HUES6 (cell line): ENCODE results near the gene LCN1.

Source experiments
- H3K27ac ChIP-seq: 2 replicates; pipeline ENCODE4 v1.7.0; 2013; ENCODE audit warnings: low read depth, mild to moderate bottlenecking, low read length, inconsistent platforms
- H3K27me3 ChIP-seq: 2 replicates; pipeline ENCODE4 v1.6.1; 2013; ENCODE audit warnings: low read length; ENCODE audit not compliant: control insufficient read depth, insufficient read depth
- H3K36me3 ChIP-seq: 2 replicates; pipeline ENCODE4 v1.6.1; 2013; ENCODE audit warnings: low read length; ENCODE audit not compliant: control insufficient read depth, insufficient read depth
- H3K4me1 ChIP-seq: 2 replicates; pipeline ENCODE4 v1.6.1; 2013; ENCODE audit warnings: low read length; ENCODE audit not compliant: control insufficient read depth, insufficient read depth
- H3K4me3 ChIP-seq: 2 replicates; pipeline ENCODE4 v1.5.1; 2013; ENCODE audit warnings: low read depth, low read length
- H3K9ac ChIP-seq: one replicate; pipeline ENCODE4 v1.6.1; 2013; ENCODE audit warnings: mild to moderate bottlenecking, low read length
- H3K9me3 ChIP-seq: 2 replicates; pipeline ENCODE4 v1.6.1; 2013; ENCODE audit warnings: low read depth, low read length; ENCODE audit not compliant: control insufficient read depth, insufficient read depth

LCN1 gene

DNA sequence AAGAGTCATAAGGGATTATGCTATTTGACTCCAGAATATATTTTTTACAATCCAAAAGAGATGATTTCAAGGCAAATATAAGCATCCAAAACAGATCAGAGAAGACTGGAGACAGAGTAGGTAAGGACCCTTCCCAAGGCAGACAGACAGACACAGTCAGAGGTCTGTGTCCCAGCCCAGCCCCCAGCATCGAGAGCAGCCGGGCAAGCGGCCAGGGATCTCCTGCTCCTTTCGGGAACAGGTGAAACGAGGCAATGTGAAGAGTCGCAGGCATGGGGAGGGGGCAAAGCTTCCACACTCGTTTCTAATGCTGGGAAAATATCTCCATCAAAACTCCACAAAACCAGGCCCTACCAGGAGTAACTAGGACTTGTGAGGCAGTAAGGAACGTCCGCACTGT is 46.1 kb downstream of the LCN1 start:
- no peak overlapping the region for H3K4me3 ChIP-seq
- H3K4me1 ChIP-seq = no peaks in the 10 kb centered on the region
- peaks cover 18% of the 10 kb centered on the region for H3K9me3 ChIP-seq
- no peak overlapping the region for H3K9ac ChIP-seq
- no peaks in the 10 kb centered on the region for H3K36me3 ChIP-seq
- no peak overlapping the region for H3K27ac ChIP-seq
- H3K27me3 ChIP-seq = no peaks in the 10 kb centered on the region

- Histone ChIP-seq H3K27me3 (no peaks in the 10 kb centered on the region), H3K9me3 (peaks cover 18% of the 10 kb centered on the region), H3K4me1 (no peaks in the 10 kb centered on the region), H3K4me3 (no peak overlapping the region), H3K27ac (no peak overlapping the region), H3K36me3 (no peaks in the 10 kb centered on the region), H3K9ac (no peak overlapping the region)
These were observed 46.8 kb downstream of the LCN1 start for GRCh38 chr9:135568026-135568425.

DNA sequence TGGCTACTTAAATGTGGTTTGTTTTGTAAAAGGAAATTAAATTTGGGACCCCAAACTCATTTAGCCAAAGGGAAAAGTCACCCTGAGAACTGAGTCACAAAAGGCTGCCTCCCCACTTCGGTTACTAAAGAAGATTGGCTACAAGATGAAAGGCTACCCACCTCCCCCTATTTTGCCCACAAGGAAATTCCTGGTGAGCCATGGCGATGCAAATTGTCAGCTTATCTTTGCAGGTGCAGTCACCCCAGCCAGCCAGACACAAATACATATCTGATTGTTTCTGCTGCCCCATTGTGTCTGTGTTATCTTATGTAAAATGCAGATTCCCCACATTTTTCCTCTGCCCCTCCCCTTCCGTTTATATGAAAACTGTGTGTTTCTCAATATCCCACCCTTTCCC is 49.2 kb downstream of the LCN1 start:
- Histone ChIP-seq H3K4me1 (no peaks in the 10 kb centered on the region), H3K27me3 (no peaks in the 10 kb centered on the region), H3K9ac (no peak overlapping the region), H3K9me3 (peaks cover 18% of the 10 kb centered on the region), H3K36me3 (no peaks in the 10 kb centered on the region), H3K4me3 (no peak overlapping the region), H3K27ac (no peak overlapping the region)

- Histone ChIP-seq H3K27ac (no peak overlapping the region), H3K4me1 (no peaks in the 10 kb centered on the region), H3K9me3 (peaks cover 18% of the 10 kb centered on the region), H3K4me3 (no peak overlapping the region), H3K27me3 (no peaks in the 10 kb centered on the region), H3K36me3 (no peaks in the 10 kb centered on the region), H3K9ac (no peak overlapping the region)
These were observed 51.0 kb downstream of the LCN1 start for GRCh38 chr9:135572233-135572632.

DNA sequence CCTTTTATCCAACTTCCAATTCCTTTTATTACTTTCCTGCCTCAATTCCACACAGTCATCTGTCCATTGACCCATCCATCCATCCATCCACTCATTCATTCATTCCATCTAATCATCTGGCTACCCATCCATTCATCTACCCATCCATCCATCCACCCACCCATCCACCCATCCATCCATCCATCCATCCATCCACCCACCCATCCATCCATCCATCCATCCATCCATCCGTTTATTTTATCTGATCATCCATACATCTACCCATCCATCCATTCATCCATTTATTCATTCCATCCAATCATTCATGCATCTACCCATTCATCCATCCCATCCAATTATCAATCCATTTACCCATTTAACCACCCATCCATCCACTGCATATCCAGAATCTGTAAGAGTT is 51.9 kb downstream of the LCN1 start:
- no peaks in the 10 kb centered on the region for H3K4me1 ChIP-seq
- H3K4me3 ChIP-seq = no peak overlapping the region
- H3K9me3 ChIP-seq = peaks cover 18% of the 10 kb centered on the region
- no peaks in the 10 kb centered on the region for H3K27me3 ChIP-seq
- no peaks in the 10 kb centered on the region for H3K36me3 ChIP-seq
- H3K27ac ChIP-seq = no peak overlapping the region
- H3K9ac ChIP-seq = no peak overlapping the region

GRCh38 chr9:135574331-135574730 is 53.1 kb downstream of the LCN1 start:
- Histone ChIP-seq H3K4me1 (no peaks in the 10 kb centered on the region), H3K27ac (no peak overlapping the region), H3K36me3 (no peaks in the 10 kb centered on the region), H3K9me3 (peaks cover 10% of the 10 kb centered on the region), H3K27me3 (no peaks in the 10 kb centered on the region), H3K9ac (no peak overlapping the region), H3K4me3 (no peak overlapping the region)

GRCh38 chr9:135574943-135575342 is 53.7 kb downstream of the LCN1 start:
- Histone ChIP-seq H3K9me3 (peaks cover 6% of the 10 kb centered on the region; the same call in 1 of the 2 replicates), H3K27ac (no peak overlapping the region), H3K4me3 (no peak overlapping the region), H3K9ac (no peak overlapping the region), H3K4me1 (no peaks in the 10 kb centered on the region), H3K36me3 (no peaks in the 10 kb centered on the region), H3K27me3 (no peaks in the 10 kb centered on the region)
